ENCODE data around the gene LRMDA.

LRMDA gene

DNA sequence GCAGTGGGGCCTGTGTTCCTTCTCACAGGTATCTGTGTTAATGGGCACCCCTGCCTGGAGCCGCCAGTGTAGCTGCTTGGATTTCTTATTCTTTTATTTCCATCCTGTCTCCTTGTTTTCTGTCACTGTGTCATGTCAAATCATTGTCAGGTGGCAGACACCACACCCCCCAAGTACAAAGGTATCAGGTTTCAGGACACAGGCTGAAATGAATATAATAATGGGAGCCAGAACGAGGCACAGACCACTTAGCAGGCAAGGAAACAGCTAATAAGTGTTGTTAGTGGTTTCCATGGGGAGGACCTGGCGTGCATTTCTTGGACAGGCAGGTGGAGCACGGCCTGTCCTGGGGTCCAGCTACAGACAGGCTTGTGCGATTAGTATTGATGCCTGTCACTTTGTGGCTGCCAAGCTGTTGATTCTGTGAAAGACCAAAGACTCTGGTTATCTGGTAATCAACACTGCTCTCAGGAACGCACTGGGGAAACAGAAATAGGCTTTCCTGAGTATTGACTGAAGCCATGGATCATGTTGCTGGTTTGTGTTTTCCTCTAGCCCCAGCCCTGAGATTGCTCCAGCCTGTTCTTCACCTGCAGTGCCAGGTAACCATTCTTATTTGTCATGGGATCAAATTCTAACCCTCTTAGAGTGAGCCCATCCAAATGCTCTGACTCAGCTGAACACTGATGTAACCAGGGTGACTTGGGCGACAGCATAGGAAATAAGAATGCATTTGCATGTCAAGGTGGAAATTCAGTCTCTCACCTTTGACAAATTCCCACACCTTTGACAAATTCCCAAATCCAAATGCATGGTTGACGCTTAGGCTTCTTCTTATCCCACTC is 1002.0 kb downstream of the LRMDA start:
- no peak for DNase-seq (ENCODE audit: low read depth in 2 of 2)

DNA sequence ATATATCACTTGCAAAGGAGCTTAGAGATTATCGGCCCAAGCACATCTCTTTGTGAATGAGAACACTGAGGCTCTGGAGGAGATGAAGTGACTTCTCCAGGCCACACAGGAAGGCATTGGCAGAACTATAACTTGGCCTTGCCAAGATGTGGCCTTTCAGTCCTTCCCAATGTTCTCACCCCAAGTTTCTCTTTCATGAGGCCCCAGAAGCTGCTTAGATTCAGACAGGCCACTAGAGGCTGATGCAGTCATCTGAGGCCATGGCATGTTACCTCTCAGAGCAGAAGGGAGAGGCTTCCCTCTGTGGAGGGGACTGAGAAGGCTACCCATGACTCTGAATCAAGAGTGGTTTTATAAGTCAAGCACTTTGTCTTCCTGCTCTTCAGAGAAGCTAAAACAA is 1003.7 kb downstream of the LRMDA start:
- no peak for DNase-seq (ENCODE audit: low read depth in 2 of 2)

DNA sequence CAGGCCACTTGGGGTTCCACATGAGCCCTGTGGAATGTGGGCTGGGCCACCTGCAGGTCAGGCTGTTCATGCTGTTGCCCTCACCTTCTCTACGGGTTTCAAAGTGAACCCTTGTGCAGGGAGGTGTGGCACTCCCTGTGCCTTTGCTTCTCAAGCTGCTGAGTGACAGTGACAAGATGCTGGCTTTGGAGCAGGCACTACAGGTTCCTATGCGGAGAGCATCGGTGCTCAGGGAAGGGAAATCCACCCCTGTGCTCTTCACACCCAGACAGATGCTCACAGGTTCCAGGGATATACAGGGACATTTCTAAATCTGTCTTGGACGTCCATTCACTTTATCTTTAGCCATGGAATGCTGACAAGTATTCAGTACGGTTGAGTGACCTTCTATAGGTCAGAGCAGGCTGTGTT is 1005.0 kb downstream of the LRMDA start:
- DNase-seq (ENCODE audit: low read depth in 2 of 2) = no peak

DNA sequence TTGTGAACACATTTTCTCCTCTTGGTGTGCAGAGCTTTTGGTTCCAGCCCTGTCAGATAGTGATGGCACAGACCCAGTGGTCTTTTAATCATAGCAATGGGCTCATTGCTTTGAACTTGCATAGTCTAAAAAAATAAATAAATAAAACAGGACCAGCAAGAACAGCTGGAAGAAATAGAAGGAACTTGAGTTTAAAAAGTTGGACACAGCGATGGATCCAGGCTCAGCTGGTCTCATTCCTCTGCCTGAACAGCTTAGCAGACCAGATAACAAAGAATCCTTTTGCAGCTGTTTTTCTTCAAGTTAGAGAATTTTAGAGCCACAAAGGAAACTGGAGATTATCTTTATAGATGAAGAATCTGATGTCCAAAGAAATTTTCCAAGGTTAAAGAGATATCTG is 1005.6 kb downstream of the LRMDA start:
- no peak for DNase-seq (ENCODE audit: low read depth in 2 of 2)

DNA sequence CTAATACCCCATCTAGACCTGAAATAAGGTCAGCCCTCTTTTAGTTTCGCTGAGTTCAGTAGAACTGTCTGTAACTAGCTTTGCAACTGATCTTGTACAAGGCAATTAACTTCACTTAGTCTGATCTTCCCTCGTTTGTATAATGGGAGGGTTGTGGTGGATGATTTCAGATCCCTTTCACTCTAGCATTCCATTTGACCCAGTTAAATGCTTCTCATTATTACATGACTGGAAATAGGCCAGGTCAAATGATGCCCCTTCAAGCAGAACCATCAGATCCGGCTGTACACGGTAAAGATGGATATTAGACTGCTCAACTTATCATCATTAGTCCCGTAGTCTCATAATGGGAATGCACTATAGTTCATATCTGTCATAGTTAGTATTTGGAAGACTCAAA is 1009.0 kb downstream of the LRMDA start:
- DNase-seq (ENCODE audit: low read depth in 2 of 2) = no peak

DNA sequence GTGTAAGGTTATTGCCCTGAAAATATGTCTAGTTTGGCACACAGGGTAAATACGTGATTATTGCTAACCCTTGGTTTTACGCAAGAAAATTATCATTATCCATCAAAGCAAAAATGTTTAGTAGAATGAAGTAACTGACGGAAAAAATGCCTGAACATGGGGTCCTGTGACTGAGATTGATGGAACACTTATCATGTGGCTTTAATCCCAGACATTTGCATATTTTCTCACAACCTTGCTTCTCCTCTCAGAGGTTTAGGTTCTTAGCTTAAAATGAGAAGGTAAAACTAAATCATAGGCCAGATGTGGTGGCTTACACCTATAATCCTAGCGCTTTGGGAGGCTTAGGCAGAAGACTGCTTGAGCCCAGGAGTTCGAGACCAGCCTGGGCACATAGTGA is 1010.7 kb downstream of the LRMDA start:
- DNase-seq (ENCODE audit: low read depth in 2 of 2) = no peak

DNA sequence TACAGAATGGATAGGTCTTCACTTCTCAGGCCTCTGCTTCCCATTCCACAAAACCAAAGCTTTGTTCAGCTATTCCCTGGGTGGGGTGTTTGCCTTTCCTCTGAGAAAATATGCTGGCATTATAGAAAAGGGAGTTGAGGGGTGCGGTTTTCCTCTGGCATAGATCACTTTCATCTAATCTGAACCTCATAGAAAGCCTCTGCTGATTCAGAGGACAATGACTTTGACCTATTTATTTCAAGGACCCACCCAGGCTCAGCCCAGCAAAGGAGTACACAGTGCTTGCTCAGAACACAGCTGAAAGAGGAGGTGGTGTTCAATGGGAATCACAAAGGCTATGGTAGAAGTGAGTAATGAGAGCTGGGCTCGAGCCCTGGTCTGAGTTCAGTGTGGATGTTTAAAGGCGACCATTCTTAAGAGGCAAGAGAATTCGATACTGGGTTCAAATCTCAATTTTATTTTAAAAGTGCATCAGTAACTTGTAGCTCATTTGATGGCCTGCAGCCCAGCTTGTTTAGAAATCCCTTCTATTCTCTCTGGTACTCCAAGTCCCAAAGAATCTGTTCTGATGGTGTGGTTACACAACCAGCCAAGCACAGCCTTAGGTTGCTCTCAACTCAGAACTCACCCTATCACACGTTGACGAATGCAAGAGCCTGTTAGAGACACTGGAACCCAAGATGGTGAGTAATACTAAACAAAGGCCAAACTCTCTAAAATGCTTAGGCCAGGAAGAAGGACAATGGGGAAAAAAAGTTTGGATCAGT is 1012.8 kb downstream of the LRMDA start:
- DNase-seq (ENCODE audit: low read depth in 2 of 2) = no peak

DNA sequence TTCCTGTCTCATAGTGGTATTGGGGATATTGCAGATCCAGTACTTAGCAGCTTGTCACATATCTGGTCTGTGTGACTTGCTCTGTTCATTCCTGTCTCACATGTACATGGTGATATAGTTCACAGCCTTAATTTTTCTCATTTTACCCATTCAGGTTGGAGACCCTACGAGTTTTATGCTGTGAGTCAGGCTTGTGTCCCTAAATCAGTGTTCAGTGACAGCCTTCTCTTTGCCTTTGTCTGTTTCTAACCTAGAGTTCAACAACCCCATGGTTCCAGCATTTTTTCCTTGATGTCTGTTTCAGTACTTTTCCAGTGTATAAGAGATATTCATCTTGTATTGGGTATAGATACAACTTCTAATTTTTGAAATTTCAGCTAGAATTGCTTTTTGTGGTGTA is 1016.2 kb downstream of the LRMDA start:
- no peak for DNase-seq (ENCODE audit: low read depth in 2 of 2)

DNA sequence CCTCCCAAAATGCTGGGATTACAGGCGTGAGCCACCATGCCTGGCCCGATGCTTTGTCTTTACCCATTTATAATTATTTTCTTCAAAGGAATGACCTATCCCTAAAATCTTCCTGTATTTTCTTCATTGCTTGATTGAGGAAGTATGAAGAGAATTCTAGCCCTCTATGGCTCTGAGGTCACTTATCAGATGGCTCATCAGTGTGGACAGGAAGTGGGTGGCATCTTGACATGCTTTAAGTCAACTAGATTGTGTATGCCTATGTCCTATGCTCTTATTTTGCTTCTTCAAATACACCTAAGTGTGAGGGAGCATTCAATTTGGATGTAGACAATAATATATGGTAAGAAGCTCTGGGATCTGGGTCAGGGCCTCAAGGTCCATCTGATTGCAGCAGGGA is 1020.5 kb downstream of the LRMDA start:
- DNase-seq (ENCODE audit: low read depth in 2 of 2) = no peak

DNA sequence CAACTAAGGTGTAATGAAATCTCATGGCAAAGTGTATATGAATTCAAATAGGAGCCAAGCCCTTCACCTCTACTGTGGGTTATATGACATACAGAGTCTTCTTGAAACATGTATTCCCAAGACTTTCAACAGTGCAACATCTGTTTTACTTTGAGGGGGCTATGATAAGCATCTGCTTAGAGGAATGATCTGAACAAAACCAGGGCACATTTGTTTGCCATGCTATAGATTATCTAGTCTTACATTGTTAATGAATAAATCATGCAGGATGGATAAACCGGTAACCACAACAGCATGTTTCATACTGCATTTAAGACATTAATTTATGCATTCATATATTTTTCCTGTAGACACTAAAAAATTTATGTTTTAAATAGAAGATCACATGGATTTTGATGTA is 1021.9 kb downstream of the LRMDA start:
- DNase-seq (ENCODE audit: low read depth in 2 of 2) = no peak

DNA sequence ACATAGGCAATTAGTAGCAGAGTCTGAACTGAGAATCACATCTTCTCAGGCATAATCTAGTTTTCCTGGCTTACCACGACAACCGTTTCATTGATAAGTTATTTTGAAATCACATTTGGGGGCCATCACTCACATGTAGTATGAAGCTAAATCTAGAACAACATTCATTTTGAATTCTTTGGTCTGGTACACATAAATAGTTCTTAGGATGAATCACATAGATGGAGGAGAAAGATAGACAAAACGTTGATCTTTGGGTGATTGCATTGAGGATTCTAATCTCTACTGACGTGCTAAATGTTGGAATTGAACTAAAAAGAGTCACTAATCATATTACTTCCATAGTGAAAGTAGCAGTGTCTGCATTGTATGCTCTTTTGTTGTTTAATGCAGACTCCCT is 1022.6 kb downstream of the LRMDA start:
- DNase-seq (ENCODE audit: low read depth in 2 of 2) = no peak

DNA sequence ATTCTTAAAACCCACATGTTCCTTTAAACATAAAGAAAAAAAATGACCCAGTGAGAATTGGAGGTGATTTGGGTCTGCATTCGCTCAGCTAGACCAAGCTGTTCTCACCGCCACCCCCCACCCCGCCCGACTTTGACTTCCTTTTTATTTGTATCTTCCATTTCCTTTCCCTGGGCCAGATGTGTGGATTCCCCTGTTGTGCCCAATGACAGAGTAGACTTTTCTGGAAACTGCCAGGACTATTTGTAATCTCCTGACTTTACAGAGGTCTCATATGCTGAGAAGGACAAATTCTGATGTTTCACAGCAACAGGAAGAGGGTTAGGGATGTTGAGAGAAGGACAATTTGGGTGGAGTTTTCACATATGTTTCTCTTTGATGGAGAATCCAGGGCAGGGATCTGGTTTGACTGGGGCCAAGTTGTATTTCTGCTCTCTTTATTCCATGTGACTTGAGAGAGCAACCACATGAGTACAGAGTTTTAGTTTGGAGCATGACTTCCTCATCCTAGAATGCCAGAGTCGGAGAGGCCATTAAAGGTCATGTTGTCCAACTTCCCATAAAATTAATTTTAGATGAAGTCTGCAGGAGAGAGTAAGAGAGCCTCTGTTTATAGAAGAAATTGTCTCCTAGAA is 1023.2 kb downstream of the LRMDA start:
- DNase-seq (ENCODE audit: low read depth in 2 of 2) = no peak

DNA sequence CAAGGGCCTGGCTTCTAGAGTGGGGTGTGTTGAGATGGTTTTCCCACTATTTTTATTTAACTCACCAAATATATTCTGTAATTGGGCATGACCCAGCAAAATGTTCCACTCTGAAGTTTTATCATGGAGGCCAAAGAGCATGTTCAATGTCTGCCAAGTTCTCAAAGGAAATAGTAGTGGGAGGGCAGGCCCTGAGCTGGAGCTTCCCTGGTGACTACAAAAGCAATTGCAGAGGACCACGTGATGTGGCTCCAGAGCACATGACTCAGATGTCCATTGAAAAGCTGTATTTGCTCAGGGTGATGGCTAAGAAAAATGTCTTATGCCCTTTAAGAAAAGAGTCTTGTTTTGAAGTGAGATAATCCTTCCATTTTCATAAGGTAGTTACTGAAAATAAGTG is 1024.8 kb downstream of the LRMDA start:
- no peak for DNase-seq (ENCODE audit: low read depth in 2 of 2)

DNA sequence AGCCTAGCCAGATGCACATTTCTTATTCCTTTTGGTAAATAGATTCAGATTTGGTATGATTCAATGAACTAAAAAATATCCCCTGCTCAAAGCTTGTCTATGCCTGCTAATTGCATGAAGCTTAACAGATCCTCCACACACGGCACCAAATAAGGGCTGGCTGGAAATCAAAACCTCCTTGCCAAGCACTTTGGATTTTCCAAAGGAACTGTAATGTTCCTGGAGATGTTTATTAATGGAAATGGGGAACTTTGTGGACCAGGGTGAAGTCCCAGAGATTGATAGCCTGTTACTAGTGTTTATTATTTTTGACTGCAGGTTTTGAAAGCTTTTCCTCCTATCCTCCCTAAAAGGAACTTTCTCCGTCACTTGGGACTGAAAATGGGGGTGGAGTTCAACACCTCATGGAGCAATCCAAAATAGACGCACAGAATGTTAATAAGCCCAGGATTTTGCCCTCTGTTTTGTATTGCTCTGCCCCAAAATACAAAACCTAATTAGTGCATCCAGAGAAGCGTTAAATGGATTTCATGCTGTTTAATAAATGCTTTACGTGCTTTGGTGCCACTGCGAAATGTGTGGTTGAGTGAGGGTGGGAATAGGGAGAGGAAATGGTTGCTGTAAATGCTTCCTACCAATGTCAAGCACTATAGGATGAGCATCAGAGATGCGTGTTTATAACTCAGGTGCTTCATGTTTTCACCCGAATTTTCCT is 1027.7 kb downstream of the LRMDA start:
- no peak for DNase-seq (ENCODE audit: low read depth in 2 of 2)

DNA sequence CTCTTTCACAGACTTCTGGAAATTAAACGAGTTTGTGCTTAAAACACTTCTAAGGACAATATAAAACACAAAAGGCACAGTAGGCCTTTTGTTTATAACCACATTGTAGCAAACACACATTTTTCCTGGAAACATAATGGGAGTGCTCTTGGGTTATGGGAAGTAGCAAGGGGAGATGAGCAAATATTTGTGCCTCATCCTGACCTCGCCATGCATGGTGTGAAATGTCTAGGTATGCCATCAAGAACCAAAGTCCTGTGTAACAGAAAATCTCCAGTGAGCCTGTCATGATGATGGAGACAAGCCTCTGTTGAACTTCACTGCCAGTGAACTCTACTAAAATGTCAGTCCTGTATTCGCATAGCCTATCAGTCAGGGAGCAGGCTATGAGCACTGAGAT is 1029.6 kb downstream of the LRMDA start:
- no peak for DNase-seq (ENCODE audit: low read depth in 2 of 2)

DNA sequence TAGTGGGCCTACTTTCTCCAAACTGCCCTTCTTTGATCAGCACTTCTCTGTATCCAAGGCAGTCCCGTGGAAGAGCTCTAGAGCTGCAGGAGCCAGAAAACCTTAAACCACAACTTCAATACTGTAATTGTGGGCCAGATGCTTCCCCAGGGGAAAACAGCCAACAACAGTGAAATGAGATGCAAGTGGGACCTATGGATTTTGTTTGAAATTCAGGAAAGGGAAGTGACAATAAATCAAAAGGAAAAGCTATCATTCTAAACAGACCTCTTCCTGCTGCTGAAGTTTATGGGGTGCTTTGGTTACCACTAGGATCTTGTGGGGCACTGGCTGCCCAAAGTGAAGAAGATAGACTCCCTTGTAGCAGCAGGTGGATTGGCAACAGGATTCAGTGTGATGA is 1031.7 kb downstream of the LRMDA start:
- no peak for DNase-seq (ENCODE audit: low read depth in 2 of 2)

DNA sequence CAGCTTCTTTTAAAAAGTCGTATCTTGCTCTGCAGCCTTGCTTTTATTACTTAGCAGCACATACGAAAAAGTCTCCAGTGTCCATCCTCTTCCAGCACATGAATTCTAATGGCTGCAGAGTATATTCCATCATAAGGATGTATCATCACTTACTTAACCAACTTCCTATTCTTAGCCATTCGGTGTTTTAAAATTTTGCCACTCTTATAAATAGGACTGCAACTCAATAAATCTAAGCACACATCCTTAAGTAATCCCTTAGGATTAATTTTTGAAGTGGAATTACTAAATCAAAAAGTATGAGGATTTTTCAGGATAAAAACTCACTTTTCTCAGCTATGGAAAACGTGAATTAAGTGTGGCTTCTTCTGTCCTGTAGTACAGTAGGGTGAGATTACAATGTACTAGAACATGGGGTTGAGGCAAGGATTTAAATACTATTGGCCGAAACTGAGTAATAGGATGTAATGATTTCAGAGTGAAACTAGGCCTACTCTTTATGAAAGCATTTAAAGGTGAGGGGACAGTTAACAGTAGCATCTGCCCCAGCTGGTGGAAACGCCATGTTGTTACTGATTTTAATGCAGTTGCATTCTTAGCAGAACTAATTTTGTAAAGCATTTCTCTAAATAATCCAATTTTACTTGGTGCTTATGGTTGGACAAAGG is 1035.5 kb downstream of the LRMDA start:
- DNase-seq (ENCODE audit: low read depth in 2 of 2) = no peak

DNA sequence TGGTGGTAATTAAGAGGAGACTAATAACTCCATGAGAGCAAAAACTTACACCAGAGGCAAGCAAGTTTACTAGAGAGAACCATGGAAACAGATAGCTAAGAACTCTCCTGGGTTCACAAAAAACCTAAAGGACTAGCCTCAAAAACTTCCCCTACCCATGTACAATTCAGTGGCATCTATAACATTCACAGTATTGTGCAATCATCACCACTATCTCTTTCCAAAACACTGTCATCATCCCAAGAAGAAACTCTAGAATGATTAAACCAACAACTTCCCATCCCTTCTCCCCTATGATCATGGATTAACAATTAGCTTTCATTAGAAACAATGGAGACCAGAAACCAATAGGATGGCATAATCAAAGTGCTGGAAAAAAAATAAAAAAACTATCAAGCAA is 1038.3 kb downstream of the LRMDA start:
- DNase-seq (ENCODE audit: low read depth in 2 of 2) = no peak

DNA sequence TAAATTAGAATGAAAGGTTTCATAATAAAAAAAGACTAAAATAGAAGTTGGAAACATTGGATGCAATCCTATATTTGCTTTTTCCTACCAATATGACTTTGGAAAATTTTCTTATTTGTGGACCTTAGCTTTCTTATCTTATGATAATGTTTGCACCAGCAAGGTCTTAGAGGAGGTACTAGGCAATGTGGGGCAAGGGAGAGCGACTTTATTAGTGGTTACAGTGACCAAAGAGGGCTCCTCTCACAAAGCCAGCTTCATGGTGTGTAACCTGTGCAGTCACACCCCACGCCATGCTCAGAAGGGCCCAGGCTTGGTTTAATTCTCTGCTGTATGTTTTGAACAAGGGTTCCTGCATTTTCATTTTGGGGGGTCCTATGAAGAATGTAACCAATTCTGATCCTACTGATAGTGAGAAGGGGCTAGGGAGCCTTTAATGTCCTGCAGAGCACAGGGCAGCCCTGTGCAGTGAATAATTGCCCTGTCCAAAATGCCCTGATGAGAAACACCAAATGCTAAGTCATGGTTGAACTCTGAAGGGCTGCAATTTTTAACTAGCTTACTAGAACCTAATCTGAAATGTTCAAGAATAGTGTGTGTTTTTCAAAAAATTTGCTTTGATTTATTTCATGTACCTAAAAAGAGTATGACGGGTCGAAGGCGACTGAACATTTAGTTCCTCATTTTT is 1047.8 kb downstream of the LRMDA start:
- DNase-seq (ENCODE audit: low read depth in 2 of 2) = no peak

DNA sequence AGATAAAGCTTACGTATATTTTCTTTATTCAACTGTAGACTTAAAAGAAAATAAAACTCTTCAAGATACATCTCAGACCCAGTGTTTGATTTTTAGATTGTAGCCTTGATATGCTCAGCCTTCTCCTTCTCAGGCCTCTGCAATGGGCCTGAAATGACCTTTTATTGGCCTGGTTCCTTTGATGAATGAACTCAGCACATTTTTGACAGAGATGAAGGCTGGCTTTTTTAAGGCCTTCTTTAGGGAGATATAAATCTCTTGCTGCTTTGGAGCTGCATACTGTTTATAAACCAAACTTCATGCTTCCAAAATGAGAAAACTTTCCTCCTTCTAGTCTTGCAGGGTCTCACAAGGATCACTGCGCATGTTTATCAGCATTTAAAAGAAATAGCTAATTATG is 1049.8 kb downstream of the LRMDA start:
- no peak for DNase-seq (ENCODE audit: low read depth in 2 of 2)

DNA sequence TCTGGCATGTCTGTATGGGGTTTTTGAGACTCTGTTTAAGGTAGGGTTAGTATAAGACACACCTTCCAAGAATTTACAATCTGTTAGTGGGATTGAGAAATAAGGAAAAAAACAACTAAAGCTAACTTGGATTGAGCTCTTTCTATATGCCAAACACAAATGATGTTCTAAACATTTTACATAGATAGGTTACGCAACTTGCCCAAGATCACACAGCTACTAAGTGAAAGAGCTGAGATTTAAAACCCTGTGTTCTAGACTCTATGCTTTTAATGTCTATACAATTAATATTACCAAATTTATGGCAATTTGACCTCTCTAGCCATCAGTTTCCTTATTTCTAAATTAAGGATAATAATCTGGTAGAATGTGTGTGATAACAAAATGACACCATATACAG is 1056.2 kb downstream of the LRMDA start:
- no peak for DNase-seq (ENCODE audit: low read depth in 2 of 2)

Measured in stimulated activated CD4-positive, alpha-beta T cell treated with anti-CD3 and anti-CD28 coated beads, Interleukin-4, amount 100 ng/mL, for 48 hours (primary cell).